ENCODE measurements around the gene LZTFL1.
"Not testable (repeated sequence)": the region's sequence is repeated elsewhere in the genome, so short reads cannot be mapped to it uniquely, and the experiment has no call there.

LZTFL1 gene

DNA sequence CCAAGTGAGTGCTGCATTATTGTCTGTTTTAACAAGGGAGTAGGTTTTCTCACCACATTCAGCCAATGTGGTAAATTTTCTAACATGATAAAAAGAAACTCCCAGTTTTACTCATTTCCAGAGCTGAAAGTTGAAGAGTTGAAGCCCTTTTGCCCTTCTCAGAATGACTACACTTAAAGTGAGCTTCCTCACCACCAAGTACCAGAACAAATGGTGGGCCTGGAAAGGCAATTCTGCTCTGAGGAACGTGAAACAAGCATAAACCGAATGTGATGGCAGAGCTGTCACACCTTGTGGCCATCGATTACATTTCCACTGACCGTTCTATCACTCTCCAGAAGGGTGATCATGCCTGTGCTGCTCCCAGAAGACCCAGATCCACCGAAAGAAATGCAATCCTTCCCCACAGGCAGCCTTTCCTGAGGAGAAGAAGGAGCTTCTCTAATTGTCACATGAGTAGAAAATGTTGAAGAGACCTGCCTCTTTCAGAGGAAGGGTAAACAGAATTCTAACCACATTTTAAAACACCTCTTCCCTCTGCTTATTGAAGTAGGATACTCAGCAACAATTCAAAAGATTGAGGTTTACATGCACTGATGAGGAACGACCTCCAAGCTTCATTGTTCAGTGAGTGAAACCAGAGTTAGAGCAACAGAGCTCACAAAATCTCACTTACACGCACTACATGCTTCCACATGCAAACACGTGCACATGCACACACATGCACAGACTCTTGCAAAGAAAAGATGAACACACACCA is 23.0 kb upstream of the LZTFL1 start:
- no peak for DNase-seq (ENCODE audit: low spot score)

DNA sequence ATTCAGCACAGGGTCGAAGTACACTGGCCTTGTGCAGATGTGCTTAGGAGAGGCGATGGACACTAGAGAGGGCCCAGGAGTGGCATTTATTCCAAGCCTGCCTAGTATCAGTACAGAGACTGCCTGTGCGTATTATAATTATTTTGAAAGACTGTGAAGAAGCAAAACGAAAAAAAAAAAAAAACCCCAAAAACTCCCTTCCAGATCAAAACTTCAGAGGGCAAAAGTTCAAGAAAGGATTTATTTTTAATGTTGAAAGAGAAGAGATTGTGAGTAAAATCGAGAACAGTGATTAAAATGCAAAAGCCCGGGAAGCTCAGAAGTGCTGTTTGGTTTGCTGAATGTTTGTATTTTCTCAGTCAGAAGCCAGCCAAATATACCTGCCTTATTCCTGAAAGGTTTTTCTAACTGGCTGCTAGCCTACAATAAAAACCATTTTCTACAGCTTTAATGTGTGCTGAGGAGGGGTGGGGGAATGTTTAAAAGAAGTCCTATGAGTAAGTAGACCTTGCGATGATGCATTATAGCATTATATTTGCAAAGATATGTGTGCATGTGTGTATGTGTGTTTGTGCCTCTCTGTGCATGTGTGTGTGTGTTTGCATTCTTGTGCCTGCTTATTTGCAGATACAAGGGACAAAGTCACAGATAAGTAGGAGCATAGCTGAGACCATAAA is 19.3 kb upstream of the LZTFL1 start:
- no peak for DNase-seq (ENCODE audit: low spot score)

DNA sequence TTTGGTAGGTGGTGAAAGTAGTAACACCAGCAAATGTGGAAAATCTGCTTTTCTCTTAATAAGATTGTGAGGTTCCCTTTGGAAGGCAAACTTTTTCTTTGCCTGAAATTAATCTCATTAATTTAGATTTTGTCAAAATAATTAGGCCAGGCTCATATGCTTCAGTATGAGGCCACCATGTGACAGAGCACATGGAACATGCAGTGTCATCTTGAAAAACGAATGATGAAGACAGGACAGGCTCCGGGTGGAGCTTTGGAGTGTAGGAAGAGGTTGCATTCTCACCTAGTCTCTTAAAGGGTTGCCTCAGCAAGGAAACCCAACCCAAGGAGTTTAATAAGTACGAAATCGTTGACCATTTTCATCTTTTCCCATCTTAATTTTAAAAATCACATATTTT is 18.6 kb upstream of the LZTFL1 start:
- DNase-seq (ENCODE audit: low spot score), result no peak

DNA sequence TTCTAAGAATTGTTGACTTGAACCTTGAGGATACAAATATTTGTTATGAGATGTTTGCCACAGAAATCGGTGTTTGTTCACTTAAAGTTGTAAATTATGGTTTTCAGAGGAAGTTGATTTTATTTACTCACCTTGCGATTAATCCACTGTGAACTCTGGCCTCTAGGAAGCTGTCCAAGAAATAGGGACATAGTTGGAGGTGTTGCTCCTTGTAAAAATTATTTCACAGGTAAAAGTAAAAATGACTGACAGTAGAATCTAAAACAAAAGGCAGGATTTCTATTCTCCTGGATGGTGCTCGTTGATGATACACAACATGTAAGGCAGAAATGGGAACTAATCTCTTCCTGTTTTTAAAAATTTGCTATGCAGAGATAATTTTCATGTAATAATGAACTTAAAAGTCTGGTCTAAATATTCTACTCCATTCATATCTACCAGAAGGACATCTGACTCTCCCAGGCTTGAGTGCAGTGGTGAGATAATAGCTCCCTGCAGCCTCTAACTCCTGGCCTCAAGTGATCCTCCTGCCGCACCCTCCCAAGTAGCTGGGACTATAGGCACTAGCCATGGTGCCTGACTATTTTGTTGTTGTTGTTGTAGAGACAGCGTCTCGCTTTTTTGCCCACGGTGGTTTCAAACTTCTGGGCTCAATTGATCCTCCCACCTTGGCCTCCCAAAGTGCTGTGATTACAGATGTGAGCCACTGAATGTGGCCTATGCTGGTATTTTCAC is 17.1 kb upstream of the LZTFL1 start:
- DNase-seq (ENCODE audit: low spot score), result no peak

DNA sequence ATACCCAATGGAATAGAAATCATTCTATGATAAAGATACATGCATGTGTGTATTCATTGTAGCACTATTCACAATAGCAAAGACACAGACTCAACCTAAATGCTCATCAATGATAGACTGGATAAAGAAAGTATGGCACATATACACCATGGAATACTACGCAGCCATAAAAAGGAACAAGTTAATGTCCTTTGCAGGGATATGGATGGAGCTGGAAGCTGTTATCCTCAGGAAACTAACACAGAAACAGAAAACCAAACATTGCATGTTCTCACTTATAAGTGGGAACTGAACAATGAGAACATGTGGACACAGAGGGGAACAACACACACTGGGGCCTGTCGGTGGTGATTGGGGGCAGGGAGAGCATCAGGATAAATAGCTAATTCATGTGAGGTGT is 15.1 kb upstream of the LZTFL1 start:
- not testable (repeated sequence) for DNase-seq (ENCODE audit: low spot score)

DNA sequence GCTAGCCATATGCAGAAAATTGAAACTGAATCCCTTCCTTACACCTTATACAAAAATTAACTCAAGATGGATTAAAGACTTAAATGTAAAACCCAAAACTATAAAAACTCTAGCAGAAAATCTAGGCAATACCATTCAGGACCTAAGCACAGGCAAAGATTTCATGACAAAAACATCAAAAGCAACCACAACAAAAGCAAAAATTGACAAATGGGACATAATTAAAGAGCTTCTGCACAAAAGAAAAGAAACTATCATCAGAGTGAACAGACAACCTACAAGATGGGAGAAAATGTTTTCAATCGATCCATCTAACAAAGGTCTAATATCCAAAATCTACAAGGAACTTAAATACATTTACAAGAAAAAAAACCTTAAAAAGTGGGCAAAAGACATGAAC is 14.4 kb upstream of the LZTFL1 start:
- not testable (repeated sequence) for DNase-seq (ENCODE audit: low spot score)

DNA sequence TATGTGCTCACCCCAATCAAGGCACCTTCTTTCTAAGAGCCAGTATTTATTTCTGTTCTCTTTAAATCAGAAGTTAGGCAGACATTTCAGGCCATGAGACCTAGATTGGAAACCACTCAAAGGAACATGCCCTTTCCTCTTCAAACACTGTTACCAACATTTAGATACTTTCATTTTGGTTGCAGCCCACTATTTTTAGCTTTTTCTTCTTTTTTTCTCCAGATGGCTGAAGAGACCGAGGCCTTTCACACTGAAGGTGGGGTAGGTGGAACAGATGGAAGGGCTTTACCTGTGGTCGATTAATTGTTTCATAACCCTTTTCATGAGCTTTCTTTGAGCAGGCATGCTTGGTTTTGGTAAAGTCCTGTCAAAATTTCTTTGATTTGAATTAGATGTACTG is 10.9 kb upstream of the LZTFL1 start:
- no peak for DNase-seq (ENCODE audit: low spot score)

DNA sequence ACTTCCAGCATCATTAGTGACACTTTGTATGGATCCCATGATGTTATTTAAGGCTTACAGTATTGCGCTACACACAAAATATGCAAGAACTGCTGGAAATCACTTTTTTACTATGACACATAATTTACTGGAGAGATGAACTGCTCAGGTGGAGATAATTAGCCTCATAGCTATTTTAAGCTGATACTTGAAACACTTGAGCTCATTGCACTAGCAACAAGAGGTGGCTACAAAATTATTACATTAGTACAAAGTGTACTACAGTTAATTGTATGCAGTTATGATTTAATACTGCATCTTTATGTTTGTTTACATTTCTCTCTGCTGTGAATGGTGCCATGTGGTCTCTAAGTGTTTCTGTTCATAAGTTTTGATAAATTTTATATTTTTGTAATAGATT is 6.5 kb upstream of the LZTFL1 start:
- peak; percentile 41 for DNase-seq (ENCODE audit: low spot score)

DNA sequence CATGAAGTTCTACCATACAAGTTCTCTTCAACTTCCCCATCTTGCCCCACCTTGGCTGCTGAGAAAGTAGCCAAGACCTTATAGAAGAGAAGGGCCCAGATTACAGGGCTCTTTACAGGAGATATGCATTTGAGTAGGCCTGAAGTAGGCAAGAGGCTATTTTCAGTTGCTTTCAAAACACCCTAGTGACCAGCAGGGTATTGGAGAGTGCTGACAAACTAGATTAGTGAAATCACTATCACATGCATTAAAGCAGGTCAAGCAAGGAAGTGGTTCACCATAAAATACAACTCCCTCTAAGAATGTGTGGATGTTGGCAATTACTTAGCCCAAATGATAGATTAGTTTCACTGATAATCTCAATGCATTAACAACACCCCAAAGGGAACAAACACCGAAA is 2.7 kb upstream of the LZTFL1 start:
- DNase-seq (ENCODE audit: low spot score), result no peak

DNA sequence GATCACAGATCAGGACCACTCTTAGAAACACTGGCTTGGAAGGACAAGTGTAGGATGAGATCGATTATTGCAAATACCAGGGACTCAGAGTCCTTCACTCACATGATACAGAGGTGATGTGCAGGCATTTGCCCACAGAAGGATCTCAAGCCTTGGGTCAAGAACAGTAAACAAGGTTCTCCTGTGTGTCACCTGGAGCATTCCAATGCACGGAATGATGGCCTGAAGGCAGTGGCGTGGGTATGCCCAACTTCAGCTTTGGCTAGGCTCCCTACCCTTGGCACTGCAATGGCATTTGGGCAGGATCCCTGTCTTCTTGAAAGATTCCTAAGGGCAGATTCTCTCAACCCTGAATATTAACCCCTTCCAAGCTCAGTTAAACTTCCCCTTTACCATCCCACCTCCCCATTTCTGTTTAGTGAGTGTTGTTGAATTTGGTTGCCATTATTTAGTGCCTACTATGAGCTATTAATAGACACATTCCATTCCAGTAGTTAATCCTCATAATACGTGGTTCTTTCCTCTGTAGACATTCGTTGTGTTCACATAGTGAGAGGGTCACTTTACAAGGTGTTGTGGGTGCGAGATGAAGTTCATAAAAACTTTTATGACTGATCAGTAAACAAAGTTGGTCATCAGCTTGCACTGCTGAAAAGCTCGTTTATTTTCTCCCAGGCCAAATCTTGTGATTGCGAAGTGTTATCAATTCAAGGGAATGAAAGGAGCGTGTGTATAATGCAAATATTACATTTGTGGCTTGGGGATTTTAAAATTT is 1.1 kb upstream of the LZTFL1 start:
- no peak for DNase-seq (ENCODE audit: low spot score)

DNA sequence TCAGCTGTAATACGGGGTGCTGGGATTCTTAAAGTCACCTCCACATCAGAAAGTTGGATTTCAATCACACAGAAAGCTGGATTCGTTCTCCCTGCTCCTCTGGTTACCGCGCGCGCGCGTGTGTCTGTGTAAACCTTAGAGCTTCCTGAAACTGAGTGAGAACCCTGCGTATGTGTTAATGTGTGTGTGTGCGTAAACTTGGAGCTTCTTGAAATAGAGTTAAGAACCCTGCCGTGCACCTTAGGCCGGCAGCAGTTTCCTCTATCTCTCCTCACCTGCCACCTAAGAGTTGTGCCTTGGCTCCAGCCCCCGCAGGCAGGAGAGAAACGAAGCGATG is 531 bp downstream of the LZTFL1 start:
- no peak for DNase-seq (ENCODE audit: low spot score)

DNA sequence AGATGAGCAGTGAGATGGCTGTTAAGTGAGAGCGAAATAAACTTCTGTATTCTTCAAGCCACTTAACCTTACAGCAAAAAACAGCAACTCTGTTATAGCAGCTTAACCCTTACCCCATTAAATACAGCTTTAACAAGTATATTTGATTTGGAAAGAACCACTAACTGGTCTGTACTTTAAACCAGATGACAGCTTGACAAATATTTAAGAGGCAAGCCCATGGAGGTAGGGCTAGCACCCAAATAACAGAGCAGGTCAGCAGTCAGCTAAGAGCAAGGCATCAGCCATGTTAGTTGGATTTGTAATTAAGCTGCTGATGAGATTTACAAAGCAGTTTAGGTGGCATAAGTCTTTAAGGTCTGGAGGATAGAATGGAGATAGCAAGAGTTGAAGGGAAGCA is 3.5 kb downstream of the LZTFL1 start:
- no peak for DNase-seq (ENCODE audit: low spot score)

DNA sequence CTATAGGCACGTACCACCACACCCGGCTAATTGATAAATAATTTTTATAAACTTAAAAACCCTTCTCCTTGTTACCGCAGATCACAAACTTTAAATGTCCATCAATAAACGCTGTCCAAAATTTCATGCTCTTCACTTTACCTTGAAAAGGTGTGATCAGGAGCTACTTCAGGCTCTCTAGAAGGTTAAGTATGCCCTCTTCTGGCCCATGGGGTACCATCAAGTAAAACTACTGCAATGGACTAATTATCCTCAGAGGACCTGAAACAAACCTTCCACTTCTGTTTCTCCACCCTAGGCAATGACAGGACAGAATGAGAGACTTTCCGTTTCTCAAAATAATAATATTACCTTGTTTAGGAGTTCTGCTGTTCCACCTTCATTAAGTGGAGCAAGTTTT is 9.2 kb downstream of the LZTFL1 start:
- DNase-seq (ENCODE audit: low spot score), result no peak

DNA sequence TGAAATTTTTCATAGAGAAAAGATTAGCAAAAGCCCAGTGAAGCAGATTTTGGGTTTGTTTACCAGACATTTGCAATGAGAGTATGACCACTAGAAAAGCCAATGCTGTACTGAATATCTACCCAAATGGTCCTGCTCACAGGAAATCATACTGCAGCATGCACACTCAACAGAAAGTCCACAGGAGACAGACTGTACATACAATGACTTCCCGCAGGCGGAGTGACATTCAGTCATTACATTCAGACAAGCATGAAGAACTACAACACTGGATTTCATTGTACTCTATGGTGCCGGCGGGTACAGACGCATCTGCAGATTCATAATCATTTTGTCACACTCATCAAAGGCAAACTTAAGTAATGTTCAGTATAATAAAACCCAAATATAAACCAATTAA is 11.8 kb downstream of the LZTFL1 start:
- DNase-seq (ENCODE audit: low spot score), result no peak

DNA sequence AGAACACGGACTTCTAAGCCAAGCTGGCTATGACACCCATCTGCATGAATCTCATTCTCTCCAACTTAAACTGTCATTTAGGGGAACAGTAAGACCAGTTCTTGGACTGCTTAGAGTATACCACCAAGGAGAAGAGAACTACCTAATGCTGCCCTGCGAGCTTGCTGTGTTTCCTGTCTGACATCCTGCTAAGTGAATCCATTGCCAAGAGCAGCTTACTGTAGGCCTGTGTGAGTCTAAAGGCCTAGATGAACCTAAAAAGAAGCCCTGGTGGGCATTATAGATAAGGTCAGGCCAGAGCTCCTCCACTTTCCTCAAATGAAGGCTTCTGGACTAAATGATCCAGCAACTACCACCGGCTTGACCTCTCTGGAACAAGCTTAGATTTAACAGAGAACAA is 15.0 kb downstream of the LZTFL1 start:
- no peak for DNase-seq (ENCODE audit: low spot score)

DNA sequence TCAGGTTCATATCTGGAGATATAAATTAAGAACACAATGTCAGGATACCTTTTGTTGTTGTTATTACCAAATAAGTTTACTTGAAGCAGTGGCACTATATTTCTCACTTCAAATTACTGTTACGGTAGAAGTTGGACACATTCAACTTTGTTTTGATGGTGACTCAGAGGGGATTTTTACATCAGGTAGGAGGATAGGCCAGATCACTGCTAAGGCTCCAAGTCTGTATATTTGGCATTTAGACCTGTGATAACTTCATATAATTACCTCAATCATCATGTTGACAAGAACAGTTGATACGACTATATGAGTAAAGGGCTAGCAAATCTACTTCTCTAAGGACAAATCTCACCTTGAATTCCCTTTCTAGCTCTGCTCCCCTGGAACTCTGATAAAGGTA is 15.6 kb downstream of the LZTFL1 start:
- no peak for DNase-seq (ENCODE audit: low spot score)

DNA sequence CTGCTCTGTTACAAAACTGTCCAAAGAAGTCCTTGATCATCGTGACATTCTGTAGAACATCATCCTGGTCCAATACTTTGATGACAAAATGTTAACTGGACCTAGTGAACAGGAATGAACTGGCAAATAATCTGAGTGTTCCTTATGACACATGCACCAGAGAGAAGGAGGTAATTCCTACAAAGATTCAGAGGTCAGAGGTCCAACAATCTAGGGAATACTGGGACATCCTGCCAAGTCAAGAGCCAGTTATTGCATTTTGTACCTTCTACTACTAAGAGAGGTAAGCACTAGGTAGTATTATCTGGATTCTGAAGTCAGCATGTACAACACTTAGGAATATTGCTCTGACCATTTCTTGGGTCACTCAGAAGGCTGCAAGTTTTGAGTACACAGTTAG is 20.8 kb downstream of the LZTFL1 start:
- no peak for DNase-seq (ENCODE audit: low spot score)

DNA sequence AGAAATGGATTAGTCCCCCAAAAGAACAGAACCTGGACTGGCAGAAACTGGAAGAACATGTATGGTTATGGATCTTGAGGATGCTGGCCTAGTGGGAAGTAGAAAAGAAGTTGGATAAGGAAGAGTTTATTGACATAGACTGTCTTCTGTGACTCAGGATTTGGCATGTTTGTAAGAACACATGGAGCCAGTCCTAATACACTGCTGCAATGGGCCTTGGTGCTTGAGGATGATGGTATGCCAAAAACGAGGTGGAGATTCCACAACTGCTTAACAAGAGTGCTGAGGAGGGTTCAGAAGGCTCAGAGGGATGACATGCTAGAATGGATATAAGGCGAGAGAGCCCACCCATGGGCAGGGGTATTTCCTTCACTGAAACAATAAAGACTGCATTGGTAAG is 22.4 kb downstream of the LZTFL1 start:
- no peak for DNase-seq (ENCODE audit: low spot score)

DNA sequence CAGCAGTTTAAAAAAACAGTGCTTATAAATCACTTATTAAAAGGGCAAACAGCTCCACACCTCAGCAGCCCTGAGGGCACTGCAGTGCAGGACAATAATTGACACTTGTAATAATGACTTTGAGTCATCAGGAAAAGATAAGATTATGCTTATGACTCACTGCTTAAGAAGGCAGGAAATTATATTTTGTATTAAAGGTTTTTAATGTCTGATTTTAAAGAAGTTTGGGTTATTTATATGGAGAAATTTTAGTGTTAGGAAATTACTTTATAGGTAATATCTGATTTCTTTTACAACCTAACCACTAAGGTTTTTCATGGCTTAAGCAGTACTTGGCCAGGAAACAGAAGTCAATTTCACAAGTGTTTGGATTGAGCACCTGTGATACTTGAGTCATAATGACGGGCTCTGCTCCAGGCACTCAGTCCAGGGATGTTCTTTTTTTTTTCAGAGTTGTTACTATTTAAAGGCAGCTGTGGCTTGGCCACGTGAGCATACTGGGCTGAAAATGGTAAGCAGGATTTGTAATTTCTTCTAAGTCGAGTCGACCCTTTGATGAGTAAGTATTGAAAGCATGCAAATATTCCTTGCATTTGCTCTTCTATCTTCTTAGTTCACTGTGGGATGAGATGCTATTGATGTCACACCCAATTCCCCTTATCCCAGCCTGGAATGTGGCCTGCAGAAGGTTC is 23.9 kb downstream of the LZTFL1 start:
- DNase-seq (ENCODE audit: low spot score), result no peak

DNA sequence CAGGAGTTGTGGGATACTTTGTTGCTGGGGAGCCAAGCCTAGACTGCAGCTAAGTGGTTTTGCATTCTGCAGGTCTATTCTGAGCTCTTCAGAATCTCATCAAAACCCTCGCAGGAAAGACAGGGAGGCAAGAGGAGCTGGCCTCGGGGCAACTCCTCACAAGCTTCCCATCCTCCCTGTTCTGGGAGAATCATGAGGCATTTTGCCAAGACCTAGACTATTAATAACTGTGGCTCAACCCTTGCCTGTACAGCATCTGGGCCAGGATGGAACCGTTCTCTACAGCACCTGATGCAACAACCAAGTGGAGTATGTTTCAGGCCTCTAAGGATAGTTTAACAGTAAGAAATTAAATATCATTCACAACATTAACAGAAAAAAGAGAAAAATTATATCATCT is 25.4 kb downstream of the LZTFL1 start:
- no peak for DNase-seq (ENCODE audit: low spot score)

DNA sequence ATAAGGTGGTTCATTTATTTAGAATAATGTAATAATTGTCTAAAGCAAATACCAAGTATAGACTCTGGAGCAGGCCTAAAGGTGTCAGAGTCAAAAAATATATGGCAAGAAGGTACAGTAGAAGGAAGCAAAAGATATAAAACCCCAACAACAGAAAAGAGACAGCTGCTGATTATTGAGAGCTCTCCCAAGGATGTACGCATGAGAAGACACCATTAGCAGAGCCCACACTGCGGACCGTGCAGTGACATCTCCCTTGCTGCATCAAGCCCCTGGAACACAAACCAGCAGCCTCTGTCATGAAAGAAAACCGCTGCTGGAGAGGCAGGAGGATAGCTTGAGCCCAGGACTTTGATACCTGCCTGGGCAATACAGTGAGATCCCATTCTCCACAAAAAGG is 27.6 kb downstream of the LZTFL1 start:
- DNase-seq (ENCODE audit: low spot score), result no peak
